Measurements from ENCODE around the gene DCDC1. TPM values are rescaled to one million over a fixed set of nuclear protein-coding genes. Genes with fewer than 3 reads are reported as not detected.
"Not testable (repeated sequence)": the region's sequence is repeated elsewhere in the genome, so short reads cannot be mapped to it uniquely, and the experiment has no call there.

DCDC1 gene
- total RNA-seq, 1 donor from 2014 or later: not detected

GRCh38 chr11:31323145-31323544, 46.4 kb downstream of the DCDC1 start:
- Mint-ChIP-seq H3K9me3 (no peaks in the 10 kb centered on the region), H3K27me3 (peaks cover 2% of the 10 kb centered on the region), H3K4me3 (no peak overlapping the region), H3K27ac (no peak overlapping the region), H3K36me3 (ENCODE audit: low read depth) (no peaks in the 10 kb centered on the region), H3K4me1 (no peaks in the 10 kb centered on the region)
- TF ChIP-seq, protein P1, sequence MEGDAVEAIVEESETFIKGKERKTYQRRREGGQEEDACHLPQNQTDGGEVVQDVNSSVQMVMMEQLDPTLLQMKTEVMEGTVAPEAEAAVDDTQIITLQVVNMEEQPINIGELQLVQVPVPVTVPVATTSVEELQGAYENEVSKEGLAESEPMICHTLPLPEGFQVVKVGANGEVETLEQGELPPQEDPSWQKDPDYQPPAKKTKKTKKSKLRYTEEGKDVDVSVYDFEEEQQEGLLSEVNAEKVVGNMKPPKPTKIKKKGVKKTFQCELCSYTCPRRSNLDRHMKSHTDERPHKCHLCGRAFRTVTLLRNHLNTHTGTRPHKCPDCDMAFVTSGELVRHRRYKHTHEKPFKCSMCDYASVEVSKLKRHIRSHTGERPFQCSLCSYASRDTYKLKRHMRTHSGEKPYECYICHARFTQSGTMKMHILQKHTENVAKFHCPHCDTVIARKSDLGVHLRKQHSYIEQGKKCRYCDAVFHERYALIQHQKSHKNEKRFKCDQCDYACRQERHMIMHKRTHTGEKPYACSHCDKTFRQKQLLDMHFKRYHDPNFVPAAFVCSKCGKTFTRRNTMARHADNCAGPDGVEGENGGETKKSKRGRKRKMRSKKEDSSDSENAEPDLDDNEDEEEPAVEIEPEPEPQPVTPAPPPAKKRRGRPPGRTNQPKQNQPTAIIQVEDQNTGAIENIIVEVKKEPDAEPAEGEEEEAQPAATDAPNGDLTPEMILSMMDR (IDR thresholded peaks at IDR 0.05): no peak
- POLR2A ChIA-PET: no interaction called here
- ATAC-seq (ENCODE audit: low read depth) (no peak), DNase-seq (no peak)
- CTCF ChIA-PET: no interaction called here
- intact Hi-C loops (cut with micrococcal nuclease): no loop called here

DNA sequence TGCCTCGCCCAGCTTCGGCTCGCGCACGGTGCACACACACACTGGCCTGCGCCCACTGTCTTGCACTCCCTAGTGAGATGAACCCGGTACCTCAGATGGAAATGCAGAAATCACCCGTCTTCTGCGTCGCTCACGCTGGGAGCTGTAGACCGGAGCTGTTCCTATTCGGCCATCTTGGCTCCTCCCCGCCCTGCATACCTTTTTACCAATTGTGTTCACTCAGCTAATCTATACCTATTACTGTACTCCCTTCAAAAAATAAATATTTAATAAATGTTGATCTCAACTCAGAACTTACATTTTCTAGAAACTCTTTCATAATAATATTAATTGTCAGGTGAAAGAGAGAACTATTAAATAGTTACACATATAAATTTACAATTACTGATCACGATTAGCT, 48.0 kb downstream of the DCDC1 start:
- CTCF ChIA-PET; H3K36me3 Mint-ChIP-seq (ENCODE audit: low read depth): not testable (repeated sequence)

GRCh38 chr11:31303644-31304180, 65.8 kb downstream of the DCDC1 start:
- Mint-ChIP-seq H3K4me3 (no peak overlapping the region), H3K4me1 (no peaks in the 10 kb centered on the region), H3K9me3 (no peaks in the 10 kb centered on the region), H3K27me3 (no peaks in the 10 kb centered on the region), H3K27ac (no peak overlapping the region), H3K36me3 (ENCODE audit: low read depth) (no peaks in the 10 kb centered on the region)
- intact Hi-C loops (cut with micrococcal nuclease): no loop called here
- ChIA-PET POLR2A (no interaction called here), CTCF (no interaction called here)
- TF ChIP-seq, protein P1 (IDR thresholded peaks at IDR 0.05): no peak
- DNase-seq (no peak), ATAC-seq (ENCODE audit: low read depth) (no peak)

More for the DNA sequence above, 48.0 kb downstream of the DCDC1 start:
- DNase-seq; H3K27me3 Mint-ChIP-seq; H3K9me3 Mint-ChIP-seq; POLR2A ChIA-PET; intact Hi-C loops (cut with micrococcal nuclease); ATAC-seq (ENCODE audit: low read depth); H3K4me3 Mint-ChIP-seq; H3K4me1 Mint-ChIP-seq; H3K27ac Mint-ChIP-seq: not testable (repeated sequence)

GRCh38 chr11:31301549-31302510, 67.7 kb downstream of the DCDC1 start:
- POLR2A ChIA-PET: no interaction called here
- intact Hi-C loops (cut with micrococcal nuclease): no loop called here
- Mint-ChIP-seq H3K4me3 (no peak overlapping the region), H3K4me1 (no peaks in the 10 kb centered on the region), H3K36me3 (ENCODE audit: low read depth) (no peaks in the 10 kb centered on the region), H3K27ac (no peak overlapping the region), H3K9me3 (no peaks in the 10 kb centered on the region), H3K27me3 (no peaks in the 10 kb centered on the region)
- DNase-seq (no peak), ATAC-seq (ENCODE audit: low read depth) (no peak)
- CTCF ChIA-PET: no interaction called here
- TF ChIP-seq, protein P1 (IDR thresholded peaks at IDR 0.05): no peak

- Mint-ChIP-seq H3K27ac (no peak overlapping the region), H3K4me3 (no peak overlapping the region), H3K4me1 (no peaks in the 10 kb centered on the region), H3K27me3 (peaks cover 5% of the 10 kb centered on the region), H3K9me3 (no peaks in the 10 kb centered on the region), H3K36me3 (ENCODE audit: low read depth) (no peaks in the 10 kb centered on the region)
- ATAC-seq (ENCODE audit: low read depth) (no peak), DNase-seq (no peak)
- POLR2A ChIA-PET: no interaction called here
- TF ChIP-seq, protein P1 (IDR thresholded peaks at IDR 0.05): no peak
- intact Hi-C loops (cut with micrococcal nuclease): no loop called here
- CTCF ChIA-PET: no interaction called here
Observed at GRCh38 chr11:31295308-31295707, 74.2 kb downstream of the DCDC1 start.

GRCh38 chr11:31273527-31273926, 96.0 kb downstream of the DCDC1 start:
- ATAC-seq (ENCODE audit: low read depth); H3K4me3 Mint-ChIP-seq; H3K36me3 Mint-ChIP-seq (ENCODE audit: low read depth); H3K27ac Mint-ChIP-seq; DNase-seq; intact Hi-C loops (cut with micrococcal nuclease); POLR2A ChIA-PET; CTCF ChIA-PET; H3K27me3 Mint-ChIP-seq; H3K4me1 Mint-ChIP-seq: not testable (repeated sequence)
- H3K9me3 Mint-ChIP-seq: peaks cover 20% of the 10 kb centered on the region

All from activated B cell treated with CpG ODN at 0.5 μM for 24 hours (primary cell).